ENCODE data around the gene FAM118A.

- no peak for TF ChIP-seq POLR2AphosphoS5 (IDR thresholded peaks at IDR 0.05)
- TF ChIP-seq POLR2A (IDR thresholded peaks at IDR 0.05), result no peak
- no peak for TF ChIP-seq CTCF (IDR thresholded peaks at IDR 0.05)
Measured at GRCh38 chr22:45337536-45337935, 27.8 kb downstream of the FAM118A start.

All from prostate gland (tissue), 2 donors.